GM19238 (cell line): ENCODE results near the gene RAB7B.

ENCODE experiments used
- DNase-seq: peaks from one replicate; pipeline ENCODE4 v3.0.0; 2011; ENCODE audit warnings: low spot score; ENCODE audit not compliant: insufficient read length

The RAB7B gene

GRCh38 chr1:205973377-205974232 lies 29.6 kb downstream of the RAB7B start:
- no peak for DNase-seq

GRCh38 chr1:205972491-205973168 lies 30.6 kb downstream of the RAB7B start:
- no peak for DNase-seq

- DNase-seq, result no peak
Observed at GRCh38 chr1:205972081-205972480, 31.1 kb downstream of the RAB7B start.

GRCh38 chr1:205971082-205971481 lies 32.1 kb downstream of the RAB7B start:
- DNase-seq, result no peak

GRCh38 chr1:205970486-205970885 lies 32.7 kb downstream of the RAB7B start:
- no peak for DNase-seq

- no peak for DNase-seq
Observed at GRCh38 chr1:205969229-205969628, 34.0 kb downstream of the RAB7B start.

- DNase-seq, result no peak
Observed at GRCh38 chr1:205967554-205968335, 35.5 kb downstream of the RAB7B start.

GRCh38 chr1:205965036-205965884 lies 37.9 kb downstream of the RAB7B start:
- no peak for DNase-seq

GRCh38 chr1:205963352-205964155 lies 39.6 kb downstream of the RAB7B start:
- no peak for DNase-seq

GRCh38 chr1:205962821-205963221 lies 40.4 kb downstream of the RAB7B start:
- no peak for DNase-seq

GRCh38 chr1:205961991-205962820 lies 41.0 kb downstream of the RAB7B start:
- no peak for DNase-seq

GRCh38 chr1:205961405-205961804 lies 41.8 kb downstream of the RAB7B start:
- peak; percentile 24 for DNase-seq

- no peak for DNase-seq
Observed at GRCh38 chr1:205959789-205960188, 43.4 kb downstream of the RAB7B start.

GRCh38 chr1:205955499-205955898 lies 47.7 kb downstream of the RAB7B start:
- no peak for DNase-seq

- no peak for DNase-seq
Observed at GRCh38 chr1:205954819-205955404, 48.3 kb downstream of the RAB7B start.

- DNase-seq, result no peak
Observed at GRCh38 chr1:205951746-205952145, 51.4 kb downstream of the RAB7B start.

- no peak for DNase-seq
Observed at GRCh38 chr1:205950826-205951549, 52.2 kb downstream of the RAB7B start.

GRCh38 chr1:205950280-205950679 lies 52.9 kb downstream of the RAB7B start:
- no peak for DNase-seq
